Measurements from ENCODE around the gene PCDH20.

Gene PCDH20

GRCh38 chr13:61410669-61411297 lies 4.9 kb downstream of the PCDH20 start:
- Histone ChIP-seq H3K4me3 (ENCODE audit: low read depth, low read length) (no peak overlapping the region), H3K27ac (ENCODE audit: extremely low read depth, low read depth, low read length) (no peak overlapping the region), H3K4me1 (ENCODE audit: control insufficient read depth, insufficient read depth, low read length) (no peaks in the 10 kb centered on the region), H3K9me3 (ENCODE audit: control insufficient read depth, insufficient read depth, low read depth, low read length) (no peaks in the 10 kb centered on the region), H3K36me3 (ENCODE audit: control insufficient read depth in 2 of 2, insufficient read depth in 1 of 2, low read length in 2 of 2) (peaks cover 0 to 7% of the 10 kb centered on the region in 2 experiments; a peak in 1 of 3 replicates)
- TF ChIP-seq ZFP41 (tag by site-specific recombination; IDR thresholded peaks at IDR 0.05; ENCODE audit: borderline replicate concordance) = no peak
- TF ChIP-seq TRIM28 (IDR thresholded peaks at IDR 0.05; ENCODE audit: borderline replicate concordance, low read length) = no peak
- no peak for TF ChIP-seq ZFHX2 (tag by site-specific recombination; conservative IDR thresholded peaks at IDR 0.05)
- no peak for TF ChIP-seq ZBTB21 (tag by site-specific recombination; IDR thresholded peaks at IDR 0.05)
- TF ChIP-seq ZNF654 (tag by site-specific recombination; IDR thresholded peaks at IDR 0.05; ENCODE audit: low read depth) = peak; percentile 16; the same call in 1 of the 2 replicates
- CTCF ChIA-PET = interaction anchor here (0.7 to 2.6 kb wide), 11 partner anchors 14 to 549 kb away, joined by 3 to 9 read pairs (median 4); no protein-coding TSS in a partner anchor
- POLR2A ChIA-PET = no interaction called here

DNA sequence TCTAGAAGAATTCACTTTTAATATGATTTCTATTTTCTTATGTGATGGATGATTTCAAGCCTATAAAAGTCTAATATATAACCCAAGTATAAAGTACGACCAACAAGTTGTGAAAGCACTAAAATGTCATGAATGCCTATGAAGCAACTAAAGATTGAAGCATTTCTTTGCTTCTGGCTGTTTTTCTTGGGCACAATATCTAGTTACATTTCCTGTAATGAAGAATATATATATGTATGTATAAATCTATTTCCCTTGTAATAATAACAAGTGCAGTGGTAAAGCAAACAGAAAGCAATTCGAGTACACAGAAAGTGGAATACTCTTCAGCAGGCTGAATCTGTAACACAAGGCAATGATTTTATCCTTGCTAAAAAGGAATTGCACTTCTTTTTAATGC lies 5.4 kb downstream of the PCDH20 start:
- Histone ChIP-seq H3K27ac (ENCODE audit: extremely low read depth, low read depth, low read length) (no peak overlapping the region), H3K4me1 (ENCODE audit: control insufficient read depth, insufficient read depth, low read length) (no peaks in the 10 kb centered on the region), H3K9me3 (ENCODE audit: control insufficient read depth, insufficient read depth, low read depth, low read length) (no peaks in the 10 kb centered on the region), H3K36me3 (ENCODE audit: control insufficient read depth in 2 of 2, insufficient read depth in 1 of 2, low read length in 2 of 2) (peaks cover 0 to 7% of the 10 kb centered on the region in 2 experiments; a peak in 1 of 3 replicates), H3K4me3 (ENCODE audit: low read depth, low read length) (no peak overlapping the region)
- TF ChIP-seq ZNF140 (tag by site-specific recombination; IDR thresholded peaks at IDR 0.05) (no peak), ZNF341 (tag by site-specific recombination; IDR thresholded peaks at IDR 0.05; ENCODE audit: low read depth) (no peak), PRDM10 (tag by site-specific recombination; IDR thresholded peaks at IDR 0.05) (no peak), ZXDB (tag by site-specific recombination; IDR thresholded peaks at IDR 0.05) (no peak), ZNF548 (tag by site-specific recombination; IDR thresholded peaks at IDR 0.05) (no peak), ZBTB10 (tag by site-specific recombination; IDR thresholded peaks at IDR 0.05) (no peak), ZNF707 (tag by site-specific recombination; IDR thresholded peaks at IDR 0.05) (no peak)
- TF ChIP-seq, protein P1, sequence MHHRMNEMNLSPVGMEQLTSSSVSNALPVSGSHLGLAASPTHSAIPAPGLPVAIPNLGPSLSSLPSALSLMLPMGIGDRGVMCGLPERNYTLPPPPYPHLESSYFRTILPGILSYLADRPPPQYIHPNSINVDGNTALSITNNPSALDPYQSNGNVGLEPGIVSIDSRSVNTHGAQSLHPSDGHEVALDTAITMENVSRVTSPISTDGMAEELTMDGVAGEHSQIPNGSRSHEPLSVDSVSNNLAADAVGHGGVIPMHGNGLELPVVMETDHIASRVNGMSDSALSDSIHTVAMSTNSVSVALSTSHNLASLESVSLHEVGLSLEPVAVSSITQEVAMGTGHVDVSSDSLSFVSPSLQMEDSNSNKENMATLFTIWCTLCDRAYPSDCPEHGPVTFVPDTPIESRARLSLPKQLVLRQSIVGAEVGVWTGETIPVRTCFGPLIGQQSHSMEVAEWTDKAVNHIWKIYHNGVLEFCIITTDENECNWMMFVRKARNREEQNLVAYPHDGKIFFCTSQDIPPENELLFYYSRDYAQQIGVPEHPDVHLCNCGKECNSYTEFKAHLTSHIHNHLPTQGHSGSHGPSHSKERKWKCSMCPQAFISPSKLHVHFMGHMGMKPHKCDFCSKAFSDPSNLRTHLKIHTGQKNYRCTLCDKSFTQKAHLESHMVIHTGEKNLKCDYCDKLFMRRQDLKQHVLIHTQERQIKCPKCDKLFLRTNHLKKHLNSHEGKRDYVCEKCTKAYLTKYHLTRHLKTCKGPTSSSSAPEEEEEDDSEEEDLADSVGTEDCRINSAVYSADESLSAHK (tag by site-specific recombination; IDR thresholded peaks at IDR 0.05) = no peak
- TF ChIP-seq, protein P2, sequence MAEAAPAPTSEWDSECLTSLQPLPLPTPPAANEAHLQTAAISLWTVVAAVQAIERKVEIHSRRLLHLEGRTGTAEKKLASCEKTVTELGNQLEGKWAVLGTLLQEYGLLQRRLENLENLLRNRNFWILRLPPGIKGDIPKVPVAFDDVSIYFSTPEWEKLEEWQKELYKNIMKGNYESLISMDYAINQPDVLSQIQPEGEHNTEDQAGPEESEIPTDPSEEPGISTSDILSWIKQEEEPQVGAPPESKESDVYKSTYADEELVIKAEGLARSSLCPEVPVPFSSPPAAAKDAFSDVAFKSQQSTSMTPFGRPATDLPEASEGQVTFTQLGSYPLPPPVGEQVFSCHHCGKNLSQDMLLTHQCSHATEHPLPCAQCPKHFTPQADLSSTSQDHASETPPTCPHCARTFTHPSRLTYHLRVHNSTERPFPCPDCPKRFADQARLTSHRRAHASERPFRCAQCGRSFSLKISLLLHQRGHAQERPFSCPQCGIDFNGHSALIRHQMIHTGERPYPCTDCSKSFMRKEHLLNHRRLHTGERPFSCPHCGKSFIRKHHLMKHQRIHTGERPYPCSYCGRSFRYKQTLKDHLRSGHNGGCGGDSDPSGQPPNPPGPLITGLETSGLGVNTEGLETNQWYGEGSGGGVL (tag by site-specific recombination; IDR thresholded peaks at IDR 0.05) = no peak
- TF ChIP-seq, protein P3, sequence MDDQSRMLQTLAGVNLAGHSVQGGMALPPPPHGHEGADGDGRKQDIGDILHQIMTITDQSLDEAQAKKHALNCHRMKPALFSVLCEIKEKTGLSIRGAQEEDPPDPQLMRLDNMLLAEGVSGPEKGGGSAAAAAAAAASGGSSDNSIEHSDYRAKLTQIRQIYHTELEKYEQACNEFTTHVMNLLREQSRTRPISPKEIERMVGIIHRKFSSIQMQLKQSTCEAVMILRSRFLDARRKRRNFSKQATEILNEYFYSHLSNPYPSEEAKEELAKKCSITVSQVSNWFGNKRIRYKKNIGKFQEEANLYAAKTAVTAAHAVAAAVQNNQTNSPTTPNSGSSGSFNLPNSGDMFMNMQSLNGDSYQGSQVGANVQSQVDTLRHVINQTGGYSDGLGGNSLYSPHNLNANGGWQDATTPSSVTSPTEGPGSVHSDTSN (CRISPR knock-in tag; IDR thresholded peaks at IDR 0.05) = no peak
- POLR2A ChIA-PET = no interaction called here
- CTCF ChIA-PET = interaction anchor here (0.7 to 2.6 kb wide), 6 partner anchors 15 to 40 kb away, joined by 3 to 9 read pairs (median 4); no protein-coding TSS in a partner anchor

Measured in HEK293 (cell line).